ENCODE measurements around the gene MARVELD1. TPM values are rescaled to one million over a fixed set of nuclear protein-coding genes. Genes with fewer than 3 reads are reported as not detected.

The MARVELD1 gene
- total RNA-seq, 1 donor from 2014 or later: 75.4 TPM

- Mint-ChIP-seq H3K9me3 (no peaks in the 10 kb centered on the region), H3K27ac (no peak overlapping the region), H3K4me3 (no peak overlapping the region), H3K4me1 (no peaks in the 10 kb centered on the region), H3K27me3 (ENCODE audit: low read depth) (peaks cover 1% of the 10 kb centered on the region), H3K36me3 (no peaks in the 10 kb centered on the region)
- no peak for DNase-seq (ENCODE audit: low spot score in 2 of 2, unreplicated experiment in 2 of 2)
- TF ChIP-seq CTCF (IDR thresholded peaks at IDR 0.05; ENCODE audit: unreplicated experiment): no peak
These were observed 15.5 kb downstream of the MARVELD1 start for GRCh38 chr10:97729014-97729413.

GRCh38 chr10:97731346-97732051 is 18.0 kb downstream of the MARVELD1 start:
- peak in 1 of 2 experiments; percentile 74 for DNase-seq (ENCODE audit: low spot score in 2 of 2, unreplicated experiment in 2 of 2)
- Mint-ChIP-seq H3K27me3 (ENCODE audit: low read depth) (peaks cover 11% of the 10 kb centered on the region), H3K9me3 (no peaks in the 10 kb centered on the region), H3K27ac (no peak overlapping the region), H3K4me3 (no peak overlapping the region), H3K4me1 (no peaks in the 10 kb centered on the region), H3K36me3 (no peaks in the 10 kb centered on the region)
- TF ChIP-seq CTCF (IDR thresholded peaks at IDR 0.05; ENCODE audit: unreplicated experiment): peak; percentile 61

- Mint-ChIP-seq H3K9me3 (no peaks in the 10 kb centered on the region), H3K4me1 (peaks cover 3% of the 10 kb centered on the region), H3K27ac (no peak overlapping the region), H3K4me3 (no peak overlapping the region), H3K27me3 (ENCODE audit: low read depth) (peaks cover 11% of the 10 kb centered on the region), H3K36me3 (no peaks in the 10 kb centered on the region)
- TF ChIP-seq CTCF (IDR thresholded peaks at IDR 0.05; ENCODE audit: unreplicated experiment): peak; percentile 31
- no peak for DNase-seq (ENCODE audit: low spot score in 2 of 2, unreplicated experiment in 2 of 2)
These were observed 18.5 kb downstream of the MARVELD1 start for GRCh38 chr10:97732052-97732359.

- Mint-ChIP-seq H3K4me1 (peaks cover 11% of the 10 kb centered on the region), H3K9me3 (no peaks in the 10 kb centered on the region), H3K36me3 (no peaks in the 10 kb centered on the region), H3K27ac (no peak overlapping the region), H3K27me3 (ENCODE audit: low read depth) (peaks cover 11% of the 10 kb centered on the region), H3K4me3 (no peak overlapping the region)
- no peak for DNase-seq (ENCODE audit: low spot score in 2 of 2, unreplicated experiment in 2 of 2)
- TF ChIP-seq CTCF (IDR thresholded peaks at IDR 0.05; ENCODE audit: unreplicated experiment): no peak
These were observed 19.7 kb downstream of the MARVELD1 start for GRCh38 chr10:97733256-97733655.

- no peak overlapping the region for H3K27ac Mint-ChIP-seq
These were observed 20.5 kb downstream of the MARVELD1 start for GRCh38 chr10:97734021-97734420.

More at GRCh38 chr10:97734021-97734420, 20.5 kb downstream of the MARVELD1 start:
- TF ChIP-seq CTCF (IDR thresholded peaks at IDR 0.05; ENCODE audit: unreplicated experiment): no peak
- peaks cover 15% of the 10 kb centered on the region for H3K4me1 Mint-ChIP-seq
- no peak for DNase-seq (ENCODE audit: low spot score in 2 of 2, unreplicated experiment in 2 of 2)
- peaks cover 11% of the 10 kb centered on the region for H3K27me3 Mint-ChIP-seq (ENCODE audit: low read depth)
- no peak overlapping the region for H3K4me3 Mint-ChIP-seq
- no peaks in the 10 kb centered on the region for H3K36me3 Mint-ChIP-seq
- H3K9me3 Mint-ChIP-seq: no peaks in the 10 kb centered on the region
